Ovary (tissue), 3 donors: ENCODE results near the gene GARIN5A.

ENCODE experiments used
- CTCF ChIP-seq, 3 donors: fragments of 450-650 bp in 2 of 3; fragments of 200-600 bp in 1 of 3; IDR thresholded peaks; one replicate each; pipeline versions ENCODE4 v1.5.1 to v1.8.0; 2016 to 2022; ENCODE audit warnings: antibody characterized with exemption in 3 of 3, mild to moderate bottlenecking in 1 of 3
- EP300 ChIP-seq: sonication (generic); formaldehyde crosslinking; IDR thresholded peaks from one replicate; pipeline ENCODE4 v1.6.1; 2017; ENCODE audit warnings: antibody characterized with exemption
- POLR2A ChIP-seq: fragments of 450-650 bp; IDR thresholded peaks from one replicate; pipeline ENCODE4 v1.6.1; 2017; ENCODE audit warnings: antibody characterized with exemption, mild to moderate bottlenecking, moderate library complexity
- donor health status: DM: no; HTN: no; CAD: no.

GRCh38 chr19:50435221-50435620 is 41.4 kb downstream of the GARIN5A start:
- no peak for TF ChIP-seq EP300
- no peak for TF ChIP-seq CTCF (IDR thresholded peaks at IDR 0.05)
- no peak for TF ChIP-seq POLR2A
